ENCODE measurements around the gene APOC3.

Gene APOC3

DNA sequence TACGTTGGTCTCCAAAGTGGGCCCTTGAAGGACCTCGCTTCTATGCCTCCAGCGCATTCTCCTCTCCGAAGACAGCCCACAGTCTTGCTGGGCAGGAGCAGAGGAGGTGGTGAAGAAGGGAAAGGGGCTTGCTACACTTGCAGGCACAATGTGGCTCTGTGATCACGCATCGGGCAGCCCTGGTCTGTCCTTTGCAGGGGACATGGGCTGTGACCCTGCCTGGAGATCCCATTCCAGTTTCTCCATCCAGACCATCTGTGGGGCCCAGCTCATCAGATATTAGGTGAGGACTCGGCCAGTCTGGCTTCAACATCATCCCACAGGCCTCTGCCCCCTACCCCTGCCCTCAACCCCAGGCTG lies 6.9 kb downstream of the APOC3 start:
- TF ChIP-seq, protein P1, sequence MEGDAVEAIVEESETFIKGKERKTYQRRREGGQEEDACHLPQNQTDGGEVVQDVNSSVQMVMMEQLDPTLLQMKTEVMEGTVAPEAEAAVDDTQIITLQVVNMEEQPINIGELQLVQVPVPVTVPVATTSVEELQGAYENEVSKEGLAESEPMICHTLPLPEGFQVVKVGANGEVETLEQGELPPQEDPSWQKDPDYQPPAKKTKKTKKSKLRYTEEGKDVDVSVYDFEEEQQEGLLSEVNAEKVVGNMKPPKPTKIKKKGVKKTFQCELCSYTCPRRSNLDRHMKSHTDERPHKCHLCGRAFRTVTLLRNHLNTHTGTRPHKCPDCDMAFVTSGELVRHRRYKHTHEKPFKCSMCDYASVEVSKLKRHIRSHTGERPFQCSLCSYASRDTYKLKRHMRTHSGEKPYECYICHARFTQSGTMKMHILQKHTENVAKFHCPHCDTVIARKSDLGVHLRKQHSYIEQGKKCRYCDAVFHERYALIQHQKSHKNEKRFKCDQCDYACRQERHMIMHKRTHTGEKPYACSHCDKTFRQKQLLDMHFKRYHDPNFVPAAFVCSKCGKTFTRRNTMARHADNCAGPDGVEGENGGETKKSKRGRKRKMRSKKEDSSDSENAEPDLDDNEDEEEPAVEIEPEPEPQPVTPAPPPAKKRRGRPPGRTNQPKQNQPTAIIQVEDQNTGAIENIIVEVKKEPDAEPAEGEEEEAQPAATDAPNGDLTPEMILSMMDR (IDR thresholded peaks at IDR 0.05) = no peak
- no peak for DNase-seq (ENCODE audit: low spot score)
- Histone ChIP-seq H3K4me3 (no peak overlapping the region), H3K27ac (no peak overlapping the region)

GRCh38 chr11:116837231-116838091 lies 7.8 kb downstream of the APOC3 start, which contains the start of gene APOA1:
Gene APOA1, minus strand, starts transcription at chr11:116837622. Its CDS starts 235 bp downstream, at chr11:116837387.
- no peak for DNase-seq (ENCODE audit: low spot score)
- TF ChIP-seq, protein P1 (IDR thresholded peaks at IDR 0.05) = no peak
- H3K4me3 ChIP-seq = no peak within 1 kb of the TSS
- H3K27ac ChIP-seq = no peak within 1 kb of the TSS

DNA sequence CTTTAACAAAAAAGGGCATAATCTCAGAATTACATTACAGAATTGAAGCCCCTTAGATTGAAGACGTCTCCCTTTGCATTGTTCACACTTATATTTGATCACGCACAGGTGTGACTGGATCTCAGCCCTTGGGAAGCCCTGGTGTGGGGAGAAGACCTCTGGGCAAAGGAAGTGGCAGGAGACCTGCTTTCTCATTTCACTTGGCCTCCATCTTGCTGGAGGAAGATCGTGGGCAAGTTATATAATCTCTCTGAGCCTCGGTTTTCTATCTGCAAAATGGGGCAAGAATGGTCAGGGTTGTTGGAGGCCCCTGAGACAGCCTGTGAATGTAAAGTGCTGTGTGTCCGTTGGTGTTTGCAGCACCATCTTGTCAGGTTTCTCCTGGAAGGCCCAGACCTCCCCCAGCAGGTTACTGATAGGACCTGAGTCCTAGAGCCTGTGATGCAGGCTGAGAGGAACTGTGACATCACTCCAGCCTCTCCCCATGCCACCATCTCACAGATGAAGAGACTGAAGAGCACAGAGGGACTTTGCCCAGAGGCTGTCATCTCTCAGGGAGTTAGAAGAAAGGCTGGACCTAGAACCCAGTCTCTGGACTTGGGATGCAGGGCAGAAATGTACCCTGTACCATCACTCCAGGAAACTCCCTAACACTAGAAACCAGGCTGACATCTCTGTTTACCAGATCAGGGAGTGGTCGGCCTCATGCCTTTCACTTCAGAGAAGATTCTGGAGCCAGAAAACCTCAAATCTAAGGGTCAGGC lies 8.8 kb downstream of the APOC3 start:
- Histone ChIP-seq H3K4me3 (no peak overlapping the region), H3K27ac (no peak overlapping the region)
- DNase-seq (ENCODE audit: low spot score) = no peak
- TF ChIP-seq, protein P1 (IDR thresholded peaks at IDR 0.05) = no peak

GRCh38 chr11:116840224-116840745 lies 10.6 kb downstream of the APOC3 start:
- DNase-seq (ENCODE audit: low spot score) = no peak
- Histone ChIP-seq H3K27ac (no peak overlapping the region), H3K4me3 (no peak overlapping the region)
- TF ChIP-seq, protein P1 (IDR thresholded peaks at IDR 0.05) = no peak

- H3K4me3 ChIP-seq = no peak overlapping the region
- DNase-seq (ENCODE audit: low spot score) = no peak
- TF ChIP-seq, protein P1 (IDR thresholded peaks at IDR 0.05) = no peak
- H3K27ac ChIP-seq = no peak overlapping the region
These were observed 11.1 kb downstream of the APOC3 start for GRCh38 chr11:116840746-116841296.

DNA sequence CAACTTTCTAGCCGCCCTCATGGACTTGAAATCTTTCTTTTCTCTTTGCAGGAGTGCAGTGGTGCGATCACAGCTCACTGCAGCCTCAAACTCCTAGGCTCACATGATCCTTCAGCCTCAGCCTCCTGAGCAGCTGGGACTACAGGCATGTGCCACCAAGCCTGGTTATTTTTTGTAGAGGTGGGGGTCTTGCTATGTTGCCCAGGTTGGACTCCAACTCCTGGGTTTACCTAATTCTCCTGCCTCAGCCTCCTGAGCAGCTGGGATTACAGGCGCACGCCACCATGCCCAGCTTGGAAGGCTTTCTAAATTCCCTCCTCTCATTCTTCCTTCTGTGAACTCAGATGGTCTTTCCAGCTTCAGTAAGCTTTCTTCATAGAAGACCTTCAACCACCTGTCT lies 12.4 kb downstream of the APOC3 start:
- no peak overlapping the region for H3K27ac ChIP-seq
- no peak for DNase-seq (ENCODE audit: low spot score)
- TF ChIP-seq, protein P1 (IDR thresholded peaks at IDR 0.05) = no peak
- H3K4me3 ChIP-seq = no peak overlapping the region
